Thymus (tissue), 11 donors: Measurements from ENCODE around the gene SKAP2. TPM values are rescaled to one million over a fixed set of nuclear protein-coding genes. Genes with fewer than 3 reads are reported as not detected.

Experiments
- DNase-seq, 9 donors: peaks; one replicate each; pipeline ENCODE4 v3.0.0-alpha.2; 2013; ENCODE audit warnings: low spot score in 9 of 9, low read depth in 6 of 9, missing footprints in 1 of 9
- H3K27ac ChIP-seq, 2 donors: one replicate each; pipeline ENCODE4 v1.5.1; 2013; ENCODE audit warnings: control low read depth in 1 of 2, low read depth in 1 of 2, low read length in 1 of 2, mild to moderate bottlenecking in 1 of 2, moderate library complexity in 1 of 2
- H3K27me3 ChIP-seq, 2 donors: one replicate each; pipeline ENCODE4 v1.5.1; 2013; ENCODE audit warnings: low read length in 1 of 2; ENCODE audit not compliant: control insufficient read depth in 2 of 2, insufficient read depth in 1 of 2
- H3K36me3 ChIP-seq, 2 donors: one replicate each; pipeline ENCODE4 v1.5.1; 2013; ENCODE audit warnings: low read length in 1 of 2, mild to moderate bottlenecking in 1 of 2, moderate library complexity in 1 of 2; ENCODE audit not compliant: control insufficient read depth in 2 of 2, insufficient read depth in 2 of 2
- H3K4me1 ChIP-seq, 2 donors: one replicate each; pipeline ENCODE4 v1.5.1; 2013; ENCODE audit warnings: low read length in 2 of 2; ENCODE audit not compliant: control insufficient read depth in 2 of 2, insufficient read depth in 2 of 2
- H3K4me3 ChIP-seq, 2 donors: one replicate each; pipeline ENCODE4 v1.5.1; 2013; ENCODE audit warnings: low read length in 2 of 2, control low read depth in 1 of 2, mild to moderate bottlenecking in 1 of 2
- H3K9me3 ChIP-seq, 2 donors: one replicate each; pipeline ENCODE4 v1.5.1; 2013; ENCODE audit warnings: low read length in 1 of 2, mild to moderate bottlenecking in 1 of 2; ENCODE audit not compliant: control insufficient read depth in 2 of 2, insufficient read depth in 1 of 2
- WGBS: extraction: QIAGEN DNeasy Blood & Tissue Kit; methylation state at CpG from one replicate; pipeline ENCODE4 v1.1.7; 2013; 5-methylcytosine and 5-hydroxymethylcytosine counted together
- polyA plus RNA-seq: library from polyadenylated mRNA; stranded (reverse); fragments of 200-250 nt; gene quantifications from one replicate; pipeline ENCODE4 v1.2.3, GENCODE V29; 2013
- total RNA-seq: library from RNA; stranded (reverse); fragments of 120-200 nt; gene quantifications from one replicate; pipeline ENCODE4 v1.2.4, GENCODE V29; 2013
- donor health status: healthy.

SKAP2 gene
- total and polyA plus RNA-seq, 2 donors: 9.8 to 10.6 TPM

DNA sequence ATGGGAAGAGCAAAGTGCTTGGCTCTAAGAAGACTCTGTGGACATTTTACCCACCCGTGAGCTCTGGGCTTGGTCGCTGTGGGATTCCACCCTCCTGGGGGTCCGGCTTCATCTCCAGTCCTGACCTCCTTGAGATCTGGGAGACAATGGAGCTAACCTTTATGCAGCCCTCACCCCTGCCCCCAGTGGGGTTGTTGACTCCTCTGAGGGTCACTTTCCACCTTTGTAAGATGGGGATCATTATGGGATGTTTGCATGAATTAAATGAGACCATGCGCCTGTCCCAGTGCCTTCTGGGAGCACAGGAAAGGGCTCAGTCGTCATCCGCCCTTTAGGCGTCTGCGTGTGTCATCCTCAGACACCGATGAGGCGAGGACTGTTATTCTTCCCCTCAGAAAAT is 237.2 kb downstream of the SKAP2 start:
- DNase-seq: no peak
- WGBS: 98% methylated on average over 10 of the region's 10 CpGs

DNA sequence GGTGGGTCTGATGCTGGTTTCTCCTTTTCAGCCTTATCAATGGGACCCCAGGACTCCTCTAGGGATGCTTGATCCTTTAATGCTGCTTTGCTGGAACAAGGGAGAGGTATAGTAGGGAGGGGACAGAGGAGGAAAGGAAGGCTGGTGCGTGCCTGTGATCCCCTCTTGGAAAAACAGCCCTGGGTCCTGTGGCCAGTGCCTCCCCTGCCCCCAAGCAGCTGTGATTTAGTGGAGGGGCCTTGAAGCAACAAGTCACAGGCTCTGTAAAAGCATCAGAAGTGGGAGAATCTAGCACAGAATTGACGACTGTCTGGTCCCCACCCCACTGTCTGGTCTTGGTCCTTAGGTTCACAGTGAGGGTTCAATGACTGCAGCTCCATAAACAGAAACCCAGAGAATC is 237.7 kb downstream of the SKAP2 start:
- no peak for DNase-seq
- peaks cover 0 to 10% of the 10 kb centered on the region in 2 donors for H3K4me1 ChIP-seq

More for the DNA sequence above, 237.2 kb downstream of the SKAP2 start:
- no peak overlapping the region for H3K27ac ChIP-seq
- no peaks in the 10 kb centered on the region for H3K36me3 ChIP-seq
- no peaks in the 10 kb centered on the region for H3K9me3 ChIP-seq
- peaks cover 0 to 2% of the 10 kb centered on the region in 2 donors for H3K27me3 ChIP-seq
- no peak overlapping the region for H3K4me3 ChIP-seq
- H3K4me1 ChIP-seq: peaks cover 0 to 10% of the 10 kb centered on the region in 2 donors

DNA sequence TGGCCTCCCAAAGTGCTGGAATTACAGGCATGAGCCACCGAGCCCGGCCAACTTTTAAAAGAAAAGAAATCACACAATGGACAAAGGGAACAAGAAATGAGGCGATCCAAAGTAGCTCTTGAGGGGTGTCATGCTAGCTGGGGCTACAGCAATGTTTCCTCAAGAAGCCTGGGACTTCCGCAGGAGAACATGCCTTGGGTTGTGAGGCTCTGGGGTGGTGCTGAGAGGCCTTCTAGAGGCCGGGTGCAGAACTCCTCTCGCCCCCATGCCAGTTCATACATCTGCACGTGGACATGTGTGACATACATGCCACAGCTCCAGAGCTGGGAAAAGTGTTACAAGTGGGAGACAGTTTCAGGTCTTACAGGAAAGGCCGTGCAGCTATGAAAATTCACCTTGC is 238.2 kb downstream of the SKAP2 start:
- Histone ChIP-seq H3K36me3 (no peaks in the 10 kb centered on the region), H3K27me3 (peaks cover 0 to 2% of the 10 kb centered on the region in 2 donors), H3K9me3 (no peaks in the 10 kb centered on the region), H3K4me3 (no peak overlapping the region), H3K27ac (no peak overlapping the region), H3K4me1 (peaks cover 0 to 6% of the 10 kb centered on the region in 2 donors)
- DNase-seq: no peak
- 97% methylated on average over 8 of the region's 8 CpGs for WGBS

More for the DNA sequence above, 237.7 kb downstream of the SKAP2 start:
- Histone ChIP-seq H3K9me3 (no peaks in the 10 kb centered on the region), H3K27me3 (peaks cover 0 to 2% of the 10 kb centered on the region in 2 donors), H3K27ac (no peak overlapping the region), H3K4me3 (no peak overlapping the region), H3K36me3 (no peaks in the 10 kb centered on the region)
- 93% methylated on average over 2 of the region's 2 CpGs for WGBS

DNA sequence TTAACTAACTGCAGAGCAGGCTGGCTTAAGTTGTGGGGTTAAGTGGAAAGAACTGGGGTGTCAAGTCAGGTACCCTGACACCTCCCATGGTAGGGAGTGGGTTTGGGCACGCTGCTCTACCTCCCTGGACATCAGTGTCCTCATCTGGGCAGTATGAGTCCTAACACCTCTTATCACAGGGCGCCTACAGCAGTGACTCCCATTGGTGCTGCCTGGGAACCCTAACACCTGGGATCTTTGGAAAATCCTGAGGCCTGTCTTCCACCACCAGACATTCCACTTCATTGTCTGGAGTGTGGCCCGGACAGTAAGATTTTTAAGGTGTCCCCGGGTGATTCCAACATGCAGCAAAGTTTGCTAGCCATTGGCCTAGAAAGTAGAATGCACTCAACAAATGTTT is 239.1 kb downstream of the SKAP2 start:
- no peaks in the 10 kb centered on the region for H3K36me3 ChIP-seq
- no peak overlapping the region for H3K4me3 ChIP-seq
- H3K9me3 ChIP-seq: no peaks in the 10 kb centered on the region
- H3K27ac ChIP-seq: no peak overlapping the region
- H3K4me1 ChIP-seq: no peaks in the 10 kb centered on the region
- H3K27me3 ChIP-seq: peaks cover 0 to 2% of the 10 kb centered on the region in 2 donors
- 98% methylated on average over 4 of the region's 4 CpGs for WGBS
- DNase-seq: no peak

- H3K9me3 ChIP-seq: no peaks in the 10 kb centered on the region
- H3K4me3 ChIP-seq: no peak overlapping the region
- WGBS: 90% methylated on average over 12 of the region's 12 CpGs
- peaks cover 0 to 2% of the 10 kb centered on the region in 2 donors for H3K27me3 ChIP-seq
- no peaks in the 10 kb centered on the region for H3K4me1 ChIP-seq
- H3K36me3 ChIP-seq: no peaks in the 10 kb centered on the region
- no peak for DNase-seq
- H3K27ac ChIP-seq: no peak overlapping the region
These were observed 239.6 kb downstream of the SKAP2 start for GRCh38 chr7:26624839-26625238.

DNA sequence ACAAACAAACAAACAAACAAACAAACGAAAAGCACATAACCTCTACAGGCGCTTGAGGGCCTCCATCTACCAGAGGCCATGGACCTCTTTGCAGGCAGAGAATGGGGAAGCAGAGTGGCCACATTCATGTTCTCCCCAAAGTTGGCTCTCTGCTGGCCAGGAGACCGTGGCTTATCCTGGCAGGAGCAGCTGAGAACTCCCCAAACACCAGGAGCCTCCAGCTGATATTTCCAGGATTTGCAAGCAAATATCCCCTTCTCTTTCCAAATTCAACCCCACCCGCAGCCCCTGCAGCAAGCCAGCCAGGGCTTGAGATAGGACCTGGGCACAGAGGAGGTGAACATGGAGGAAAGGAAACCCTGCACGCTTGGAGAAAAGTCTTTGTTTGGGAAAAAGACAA is 240.0 kb downstream of the SKAP2 start:
- H3K27me3 ChIP-seq: peaks cover 0 to 2% of the 10 kb centered on the region in 2 donors
- no peaks in the 10 kb centered on the region for H3K36me3 ChIP-seq
- H3K4me1 ChIP-seq: no peaks in the 10 kb centered on the region
- no peaks in the 10 kb centered on the region for H3K9me3 ChIP-seq
- WGBS: 95% methylated on average over 5 of the region's 5 CpGs
- no peak overlapping the region for H3K4me3 ChIP-seq
- H3K27ac ChIP-seq: no peak overlapping the region
- DNase-seq: no peak

DNA sequence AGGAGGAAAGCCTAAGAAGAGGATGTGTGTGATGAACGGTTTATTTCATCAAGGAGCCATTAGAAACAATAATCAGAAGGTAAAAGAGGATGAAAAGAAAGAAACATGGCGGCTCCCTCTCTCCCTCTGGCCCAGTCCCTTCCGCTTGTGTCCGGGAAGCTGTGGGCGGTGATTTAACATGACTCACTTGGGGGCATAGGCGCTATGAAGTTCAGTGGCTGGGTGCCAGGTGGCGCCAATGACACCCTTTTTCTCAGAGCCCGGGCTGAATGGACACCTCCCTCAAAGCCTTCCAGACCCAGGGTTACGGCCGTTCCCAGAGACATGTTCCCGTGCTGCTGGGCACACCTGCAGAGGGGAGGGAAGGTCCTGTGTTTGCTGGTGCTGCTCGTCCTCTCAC is 244.0 kb downstream of the SKAP2 start:
- no peaks in the 10 kb centered on the region for H3K4me1 ChIP-seq
- H3K9me3 ChIP-seq: no peaks in the 10 kb centered on the region
- H3K27me3 ChIP-seq: no peaks in the 10 kb centered on the region
- no peak overlapping the region for H3K27ac ChIP-seq
- DNase-seq: no peak
- H3K4me3 ChIP-seq: no peak overlapping the region
- no peaks in the 10 kb centered on the region for H3K36me3 ChIP-seq
- 87% methylated on average over 12 of the region's 12 CpGs for WGBS

DNA sequence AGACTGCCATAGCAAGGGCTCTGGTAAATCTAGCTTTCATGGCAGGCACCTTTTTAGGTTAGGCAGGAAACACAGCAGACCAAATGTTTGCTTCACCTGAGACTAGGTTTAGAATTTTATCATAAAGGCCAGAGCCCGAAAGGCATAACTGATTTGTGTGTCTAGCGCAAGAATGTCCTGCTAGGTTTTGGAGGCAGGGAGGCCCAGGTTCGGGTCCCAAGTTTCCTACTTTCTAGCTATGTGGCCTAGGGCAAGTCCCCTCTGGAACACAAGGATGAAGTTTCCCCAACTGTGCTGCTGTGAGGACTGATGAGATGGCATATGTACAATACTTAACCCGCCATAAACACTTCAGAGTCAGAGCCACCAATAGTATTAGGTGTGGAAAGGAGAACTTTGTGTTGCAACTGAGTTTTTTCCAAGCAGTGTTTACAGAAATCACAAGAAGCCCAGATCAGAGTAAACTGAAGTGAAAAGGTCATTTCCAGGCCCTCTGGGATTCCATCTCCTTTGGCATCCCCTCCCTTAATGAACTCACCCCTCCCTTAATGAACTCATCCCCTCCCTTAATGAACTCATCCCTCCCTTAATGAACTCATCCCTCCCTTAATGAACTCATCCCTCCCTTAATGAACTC is 244.9 kb downstream of the SKAP2 start:
- Histone ChIP-seq H3K9me3 (no peaks in the 10 kb centered on the region), H3K4me3 (no peak overlapping the region), H3K4me1 (no peaks in the 10 kb centered on the region), H3K27ac (no peak overlapping the region), H3K27me3 (no peaks in the 10 kb centered on the region), H3K36me3 (no peaks in the 10 kb centered on the region)
- 98% methylated on average over 4 of the region's 4 CpGs for WGBS
- no peak for DNase-seq

DNA sequence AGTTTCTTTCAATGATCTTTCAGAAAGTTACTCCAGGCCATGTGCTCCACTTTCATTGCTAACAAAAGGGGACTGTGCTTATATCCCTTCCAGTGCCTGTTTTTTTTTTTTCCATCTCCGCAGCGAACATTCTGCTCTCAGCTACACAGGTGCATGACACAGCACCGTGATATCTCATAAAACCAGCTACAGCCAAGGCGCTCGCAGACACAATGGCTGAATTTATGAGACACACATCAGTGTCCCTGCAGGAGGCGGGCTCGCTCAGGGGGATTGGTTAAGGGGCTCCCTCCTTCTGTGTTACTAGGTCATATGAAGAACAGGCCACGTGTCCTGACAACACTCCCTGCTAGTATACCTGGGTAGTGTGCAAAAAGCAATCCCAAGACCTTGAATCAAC is 245.5 kb downstream of the SKAP2 start:
- no peak for DNase-seq
- Histone ChIP-seq H3K27ac (no peak overlapping the region), H3K27me3 (no peaks in the 10 kb centered on the region), H3K4me1 (no peaks in the 10 kb centered on the region), H3K4me3 (no peak overlapping the region), H3K36me3 (no peaks in the 10 kb centered on the region), H3K9me3 (no peaks in the 10 kb centered on the region)
- WGBS: 97% methylated on average over 8 of the region's 8 CpGs
